Upper lobe of left lung (tissue), 4 donors: ENCODE data around the gene LIN37.

Source experiments
- POLR2AphosphoS5 ChIP-seq, 2 donors: sonication (generic); formaldehyde crosslinking; IDR thresholded peaks; one replicate each; pipeline ENCODE4 v1.5.1; 2017; ENCODE audit warnings: antibody characterized with exemption in 2 of 2
- TF ChIP-seq, protein P1 (sequence below), 6 experiments: fragments of 450-650 bp in 4 of 6; fragments of 200-600 bp in 2 of 6; sonication (generic) in 2 of 6; IDR thresholded peaks; one replicate each; pipeline ENCODE4 v1.5.1; 2016 to 2019; ENCODE audit warnings: antibody characterized with exemption in 6 of 6

DNA sequence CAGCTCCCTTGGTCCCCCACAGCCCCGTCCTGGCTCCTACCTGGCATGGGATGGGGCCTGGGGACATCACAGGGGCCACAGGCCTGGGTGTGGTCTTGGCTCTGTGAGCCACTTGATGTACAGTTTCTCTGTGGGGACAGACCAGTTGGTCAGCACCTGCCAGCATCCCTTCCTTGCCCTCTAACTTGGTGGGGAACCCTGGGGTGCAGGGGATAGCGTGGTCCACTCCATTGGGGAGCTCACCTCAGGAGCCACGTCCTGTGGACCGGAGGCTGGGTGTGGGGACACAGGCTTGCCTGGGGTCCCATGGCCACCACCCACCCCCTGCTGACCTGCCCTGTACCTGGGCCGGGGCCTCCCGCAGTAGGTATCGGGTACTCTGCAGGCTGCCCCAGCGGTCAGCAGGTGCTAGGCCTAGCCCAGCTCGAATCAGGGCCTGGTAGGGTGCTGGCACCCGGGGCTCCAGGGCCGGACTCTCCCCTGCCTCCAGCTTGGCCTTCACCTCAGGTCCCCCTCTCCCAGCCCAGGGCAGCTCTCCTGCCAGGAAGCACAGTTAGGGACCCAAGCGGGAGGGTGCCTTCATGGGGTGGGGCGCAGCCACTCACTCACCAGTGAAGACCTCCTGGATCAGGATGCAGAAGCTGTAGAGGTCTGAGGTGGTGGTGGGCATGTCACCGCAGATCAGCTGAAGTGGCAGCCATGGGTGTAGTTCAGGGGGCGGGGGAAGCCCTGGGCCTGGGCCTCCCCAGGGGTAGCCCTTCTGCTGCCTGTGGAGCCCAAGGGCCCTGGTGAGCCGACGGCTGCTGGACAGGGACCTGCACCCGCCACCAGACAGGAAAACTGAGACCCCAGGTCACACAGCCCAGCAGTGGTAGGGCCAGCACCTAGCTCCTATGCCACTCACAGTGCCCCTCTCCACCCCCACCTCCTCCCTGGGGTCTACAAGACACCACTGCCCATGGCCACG, 41.9 kb downstream of the LIN37 start:
- TF ChIP-seq POLR2AphosphoS5 (IDR thresholded peaks at IDR 0.05): no peak
- TF ChIP-seq, protein P1, sequence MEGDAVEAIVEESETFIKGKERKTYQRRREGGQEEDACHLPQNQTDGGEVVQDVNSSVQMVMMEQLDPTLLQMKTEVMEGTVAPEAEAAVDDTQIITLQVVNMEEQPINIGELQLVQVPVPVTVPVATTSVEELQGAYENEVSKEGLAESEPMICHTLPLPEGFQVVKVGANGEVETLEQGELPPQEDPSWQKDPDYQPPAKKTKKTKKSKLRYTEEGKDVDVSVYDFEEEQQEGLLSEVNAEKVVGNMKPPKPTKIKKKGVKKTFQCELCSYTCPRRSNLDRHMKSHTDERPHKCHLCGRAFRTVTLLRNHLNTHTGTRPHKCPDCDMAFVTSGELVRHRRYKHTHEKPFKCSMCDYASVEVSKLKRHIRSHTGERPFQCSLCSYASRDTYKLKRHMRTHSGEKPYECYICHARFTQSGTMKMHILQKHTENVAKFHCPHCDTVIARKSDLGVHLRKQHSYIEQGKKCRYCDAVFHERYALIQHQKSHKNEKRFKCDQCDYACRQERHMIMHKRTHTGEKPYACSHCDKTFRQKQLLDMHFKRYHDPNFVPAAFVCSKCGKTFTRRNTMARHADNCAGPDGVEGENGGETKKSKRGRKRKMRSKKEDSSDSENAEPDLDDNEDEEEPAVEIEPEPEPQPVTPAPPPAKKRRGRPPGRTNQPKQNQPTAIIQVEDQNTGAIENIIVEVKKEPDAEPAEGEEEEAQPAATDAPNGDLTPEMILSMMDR (IDR thresholded peaks at IDR 0.05): no peak
